ENCODE data around the gene GPR39.

DNA sequence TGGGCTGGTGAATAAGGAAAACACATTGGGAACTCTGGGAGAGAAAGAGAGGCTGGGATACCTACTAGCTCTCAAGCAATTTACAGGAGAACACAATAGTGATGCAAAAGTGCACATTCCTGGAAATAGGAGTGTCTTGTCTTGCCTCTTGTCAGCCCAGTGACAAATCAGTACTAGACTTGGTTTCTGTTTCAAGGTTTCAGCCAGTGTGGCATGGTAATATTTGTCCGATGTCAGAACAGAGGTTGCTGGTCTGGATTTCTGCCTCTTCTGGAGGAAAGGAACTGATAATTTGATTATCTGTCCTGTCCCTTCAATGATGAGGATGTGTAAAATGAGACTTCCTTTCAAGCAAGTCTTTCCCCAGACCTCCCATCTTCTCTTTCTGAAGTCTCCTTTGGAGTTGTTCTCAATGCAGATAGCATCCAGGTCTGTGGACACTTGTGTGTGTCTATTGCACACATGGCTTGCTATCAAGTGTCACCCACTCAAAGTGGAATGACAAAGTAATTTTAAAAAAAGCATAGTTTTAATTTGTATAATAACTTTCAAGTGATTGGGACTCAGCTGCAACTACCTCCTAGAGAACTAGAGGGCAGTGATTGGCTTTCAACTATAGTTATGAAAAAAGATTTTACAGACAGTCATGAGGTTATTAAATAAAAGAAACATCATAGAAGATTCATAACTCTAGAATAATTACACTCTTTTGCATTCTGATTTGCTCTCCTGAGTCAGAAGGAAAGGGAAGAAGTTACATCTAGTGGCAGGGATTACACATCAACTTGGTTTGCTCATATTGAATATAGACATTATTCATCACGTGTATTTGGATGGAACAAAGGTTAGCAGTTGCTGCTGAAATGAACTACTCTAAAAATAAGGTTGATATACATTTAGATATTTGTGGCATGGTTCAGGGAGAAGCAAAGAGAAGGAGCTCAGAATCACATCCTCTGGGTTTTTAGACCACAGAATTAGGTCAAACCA is 4.5 kb downstream of the GPR39 start:
- TF ChIP-seq, protein P1, sequence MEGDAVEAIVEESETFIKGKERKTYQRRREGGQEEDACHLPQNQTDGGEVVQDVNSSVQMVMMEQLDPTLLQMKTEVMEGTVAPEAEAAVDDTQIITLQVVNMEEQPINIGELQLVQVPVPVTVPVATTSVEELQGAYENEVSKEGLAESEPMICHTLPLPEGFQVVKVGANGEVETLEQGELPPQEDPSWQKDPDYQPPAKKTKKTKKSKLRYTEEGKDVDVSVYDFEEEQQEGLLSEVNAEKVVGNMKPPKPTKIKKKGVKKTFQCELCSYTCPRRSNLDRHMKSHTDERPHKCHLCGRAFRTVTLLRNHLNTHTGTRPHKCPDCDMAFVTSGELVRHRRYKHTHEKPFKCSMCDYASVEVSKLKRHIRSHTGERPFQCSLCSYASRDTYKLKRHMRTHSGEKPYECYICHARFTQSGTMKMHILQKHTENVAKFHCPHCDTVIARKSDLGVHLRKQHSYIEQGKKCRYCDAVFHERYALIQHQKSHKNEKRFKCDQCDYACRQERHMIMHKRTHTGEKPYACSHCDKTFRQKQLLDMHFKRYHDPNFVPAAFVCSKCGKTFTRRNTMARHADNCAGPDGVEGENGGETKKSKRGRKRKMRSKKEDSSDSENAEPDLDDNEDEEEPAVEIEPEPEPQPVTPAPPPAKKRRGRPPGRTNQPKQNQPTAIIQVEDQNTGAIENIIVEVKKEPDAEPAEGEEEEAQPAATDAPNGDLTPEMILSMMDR (IDR thresholded peaks at IDR 0.05): peak in 1 of 6 experiments; percentile 18
- no peak for TF ChIP-seq POLR2A (IDR thresholded peaks at IDR 0.05)

Measured in thyroid gland (tissue), 4 donors.